ENCODE data around the gene DPH5. TPM values are rescaled to one million over a fixed set of nuclear protein-coding genes. Genes with fewer than 3 reads are reported as not detected.
"Not testable (repeated sequence)": the region's sequence is repeated elsewhere in the genome, so short reads cannot be mapped to it uniquely, and the experiment has no call there.

The DPH5 gene
- total RNA-seq, 4 donors from 2014 or later, result 14.8 to 26.8 (median 20.5) TPM

GRCh38 chr1:100953960-100954730 is 71.4 kb downstream of the DPH5 start:
- no peak for ATAC-seq
- no peak overlapping the region for H3K4me3 ChIP-seq
- H3K27ac ChIP-seq, result no peak overlapping the region
- H3K36me3 ChIP-seq, result peaks cover 0 to 4% of the 10 kb centered on the region in 2 donors
- peaks cover 0 to 44% (median 6%) of the 10 kb centered on the region in 3 donors for H3K4me1 ChIP-seq
- TF ChIP-seq POLR2A (IDR thresholded peaks at IDR 0.05) (no peak), CTCF (IDR thresholded peaks at IDR 0.05) (no peak), EP300 (IDR thresholded peaks at IDR 0.05) (no peak), POLR2AphosphoS5 (IDR thresholded peaks at IDR 0.05) (no peak)
- no peaks in the 10 kb centered on the region for H3K27me3 ChIP-seq
- no peaks in the 10 kb centered on the region for H3K9me3 ChIP-seq
- 40 to 69% methylated on average over 2 of the region's 2 CpGs for WGBS, 2 donors (ENCODE audit: low coverage in 1 of 2)

GRCh38 chr1:100952970-100953369 is 72.6 kb downstream of the DPH5 start:
- H3K27ac ChIP-seq, H3K4me3 ChIP-seq, ATAC-seq, H3K9me3 ChIP-seq, H3K36me3 ChIP-seq, H3K27me3 ChIP-seq: not testable (repeated sequence)
- peaks cover 0 to 49% (median 6%) of the 10 kb centered on the region in 3 donors for H3K4me1 ChIP-seq
- 40 to 94% methylated on average over 1 of the region's 1 CpG for WGBS, 2 donors (ENCODE audit: low coverage in 1 of 2)

- WGBS, 2 donors (ENCODE audit: low coverage in 1 of 2), result 98% methylated on average over 4 of the region's 4 CpGs
- H3K4me3 ChIP-seq, result no peak overlapping the region
- ATAC-seq, result no peak
- peaks cover 0 to 4% of the 10 kb centered on the region in 2 donors for H3K36me3 ChIP-seq
- TF ChIP-seq CTCF (IDR thresholded peaks at IDR 0.05), result no peak
- no peak for TF ChIP-seq EP300 (IDR thresholded peaks at IDR 0.05)
- no peak for TF ChIP-seq POLR2A (IDR thresholded peaks at IDR 0.05)
- TF ChIP-seq POLR2AphosphoS5 (IDR thresholded peaks at IDR 0.05), result no peak
- H3K9me3 ChIP-seq, result no peaks in the 10 kb centered on the region
- peaks cover 0 to 49% (median 6%) of the 10 kb centered on the region in 3 donors for H3K4me1 ChIP-seq
- no peaks in the 10 kb centered on the region for H3K27me3 ChIP-seq
- no peak overlapping the region for H3K27ac ChIP-seq
Observed at GRCh38 chr1:100952104-100952745, 73.4 kb downstream of the DPH5 start.

GRCh38 chr1:100950781-100951180 is 74.8 kb downstream of the DPH5 start:
- peaks cover 0 to 4% of the 10 kb centered on the region in 2 donors for H3K36me3 ChIP-seq
- peaks cover 0 to 47% (median 6%) of the 10 kb centered on the region in 3 donors for H3K4me1 ChIP-seq
- no peak overlapping the region for H3K4me3 ChIP-seq
- H3K27ac ChIP-seq, result peak overlapping the region in 2 of 4 donors; percentile 41 to 47
- no peak for ATAC-seq
- WGBS, 2 donors (ENCODE audit: low coverage in 1 of 2), result 21 to 31% methylated on average over 4 of the region's 4 CpGs
- no peaks in the 10 kb centered on the region for H3K27me3 ChIP-seq
- H3K9me3 ChIP-seq, result no peaks in the 10 kb centered on the region
- TF ChIP-seq POLR2A (IDR thresholded peaks at IDR 0.05) (no peak), POLR2AphosphoS5 (IDR thresholded peaks at IDR 0.05) (no peak), EP300 (IDR thresholded peaks at IDR 0.05) (no peak), CTCF (IDR thresholded peaks at IDR 0.05) (no peak)

GRCh38 chr1:100950337-100950736 is 75.2 kb downstream of the DPH5 start:
- no peak overlapping the region for H3K4me3 ChIP-seq
- H3K9me3 ChIP-seq, result no peaks in the 10 kb centered on the region
- no peak for TF ChIP-seq POLR2AphosphoS5 (IDR thresholded peaks at IDR 0.05)
- TF ChIP-seq EP300 (IDR thresholded peaks at IDR 0.05), result no peak
- no peak for TF ChIP-seq CTCF (IDR thresholded peaks at IDR 0.05)
- no peak for TF ChIP-seq POLR2A (IDR thresholded peaks at IDR 0.05)
- peaks cover 0 to 43% (median 6%) of the 10 kb centered on the region in 3 donors for H3K4me1 ChIP-seq
- no peaks in the 10 kb centered on the region for H3K27me3 ChIP-seq
- peaks cover 0 to 4% of the 10 kb centered on the region in 2 donors for H3K36me3 ChIP-seq
- no peak for ATAC-seq
- peak overlapping the region in 2 of 4 donors; percentile 41 to 47 for H3K27ac ChIP-seq

GRCh38 chr1:100949515-100950158 is 75.9 kb downstream of the DPH5 start:
- WGBS, 2 donors (ENCODE audit: low coverage in 1 of 2), result 93 to 99% methylated on average over 5 to 6 of the region's 9 CpGs
- ATAC-seq, H3K4me3 ChIP-seq, H3K27me3 ChIP-seq, H3K9me3 ChIP-seq, H3K36me3 ChIP-seq: not testable (repeated sequence)
- H3K27ac ChIP-seq, result peak overlapping the region in 1 of 4 donors; percentile 41
- H3K4me1 ChIP-seq, result peaks cover 0 to 39% (median 6%) of the 10 kb centered on the region in 3 donors

GRCh38 chr1:100948721-100949405 is 76.7 kb downstream of the DPH5 start:
- not testable (repeated sequence) for H3K9me3 ChIP-seq, H3K27ac ChIP-seq, ATAC-seq, H3K4me3 ChIP-seq, H3K36me3 ChIP-seq, H3K27me3 ChIP-seq
- peaks cover 0 to 33% (median 6%) of the 10 kb centered on the region in 3 donors for H3K4me1 ChIP-seq
- 93 to 95% methylated on average over 4 to 7 of the region's 7 CpGs for WGBS, 2 donors (ENCODE audit: low coverage in 1 of 2)
